ENCODE measurements around the gene REPIN1.
A peak's percentile ranks its signal among the peaks of the same experiment; 100 is the strongest.

REPIN1 gene

GRCh38 chr7:150357771-150358427, 10.7 kb upstream of the REPIN1 start:
- TF ChIP-seq CTCF (IDR thresholded peaks at IDR 0.05; ENCODE audit: insufficient read depth, low read length) (no peak), SPI1 (IDR thresholded peaks at IDR 0.05; ENCODE audit: borderline replicate concordance, low read depth) (no peak), POLR2AphosphoS5 (IDR thresholded peaks at IDR 0.05; ENCODE audit: low read depth) (no peak), REST (IDR thresholded peaks at IDR 0.05; ENCODE audit: insufficient replicate concordance, low read depth) (no peak), GABPA (IDR thresholded peaks at IDR 0.05; ENCODE audit: low read depth) (no peak)
- H3K27me3 ChIP-seq (ENCODE audit: insufficient read depth, poor library complexity, severe bottlenecking): no peaks in the 10 kb centered on the region
- H3K4me3 ChIP-seq (replicated peaks; ENCODE audit: insufficient read depth, low read length): no peak overlapping the region
- no peak for DNase-seq (ENCODE audit: low read depth in 1 of 2, low spot score in 1 of 2)
- H3K27ac ChIP-seq (replicated peaks): peak overlapping the region; percentile 59

- H3K27me3 ChIP-seq (ENCODE audit: insufficient read depth, poor library complexity, severe bottlenecking): no peaks in the 10 kb centered on the region
- no peak for DNase-seq (ENCODE audit: low read depth in 1 of 2, low spot score in 1 of 2)
- no peak overlapping the region for H3K4me3 ChIP-seq (replicated peaks; ENCODE audit: insufficient read depth, low read length)
- H3K27ac ChIP-seq (replicated peaks): no peak overlapping the region
- TF ChIP-seq GABPA (IDR thresholded peaks at IDR 0.05; ENCODE audit: low read depth): no peak
- TF ChIP-seq SPI1 (IDR thresholded peaks at IDR 0.05; ENCODE audit: borderline replicate concordance, low read depth): no peak
- TF ChIP-seq CTCF (IDR thresholded peaks at IDR 0.05; ENCODE audit: insufficient read depth, low read length): no peak
- TF ChIP-seq POLR2AphosphoS5 (IDR thresholded peaks at IDR 0.05; ENCODE audit: low read depth): no peak
- no peak for TF ChIP-seq REST (IDR thresholded peaks at IDR 0.05; ENCODE audit: insufficient replicate concordance, low read depth)
Measured at GRCh38 chr7:150358433-150358832, 10.2 kb upstream of the REPIN1 start.

- TF ChIP-seq REST (IDR thresholded peaks at IDR 0.05; ENCODE audit: insufficient replicate concordance, low read depth): no peak
- TF ChIP-seq GABPA (IDR thresholded peaks at IDR 0.05; ENCODE audit: low read depth): no peak
- no peak for TF ChIP-seq CTCF (IDR thresholded peaks at IDR 0.05; ENCODE audit: insufficient read depth, low read length)
- no peak for TF ChIP-seq POLR2AphosphoS5 (IDR thresholded peaks at IDR 0.05; ENCODE audit: low read depth)
- TF ChIP-seq SPI1 (IDR thresholded peaks at IDR 0.05; ENCODE audit: borderline replicate concordance, low read depth): no peak
- Histone ChIP-seq H3K4me3 (replicated peaks; ENCODE audit: insufficient read depth, low read length) (no peak overlapping the region), H3K27ac (replicated peaks) (no peak overlapping the region), H3K27me3 (ENCODE audit: insufficient read depth, poor library complexity, severe bottlenecking) (no peaks in the 10 kb centered on the region)
- DNase-seq (ENCODE audit: low read depth in 1 of 2, low spot score in 1 of 2): no peak
Measured at GRCh38 chr7:150358988-150359621, 9.5 kb upstream of the REPIN1 start.

Measured in HL-60 (cell line).